ENCODE measurements around the gene UAP1L1. TPM values are rescaled to one million over a fixed set of nuclear protein-coding genes. Genes with fewer than 3 reads are reported as not detected.
"Not testable (repeated sequence)": the region's sequence is repeated elsewhere in the genome, so short reads cannot be mapped to it uniquely, and the experiment has no call there.

UAP1L1 gene
- total RNA-seq, 1 donor = 16.0 TPM

DNA sequence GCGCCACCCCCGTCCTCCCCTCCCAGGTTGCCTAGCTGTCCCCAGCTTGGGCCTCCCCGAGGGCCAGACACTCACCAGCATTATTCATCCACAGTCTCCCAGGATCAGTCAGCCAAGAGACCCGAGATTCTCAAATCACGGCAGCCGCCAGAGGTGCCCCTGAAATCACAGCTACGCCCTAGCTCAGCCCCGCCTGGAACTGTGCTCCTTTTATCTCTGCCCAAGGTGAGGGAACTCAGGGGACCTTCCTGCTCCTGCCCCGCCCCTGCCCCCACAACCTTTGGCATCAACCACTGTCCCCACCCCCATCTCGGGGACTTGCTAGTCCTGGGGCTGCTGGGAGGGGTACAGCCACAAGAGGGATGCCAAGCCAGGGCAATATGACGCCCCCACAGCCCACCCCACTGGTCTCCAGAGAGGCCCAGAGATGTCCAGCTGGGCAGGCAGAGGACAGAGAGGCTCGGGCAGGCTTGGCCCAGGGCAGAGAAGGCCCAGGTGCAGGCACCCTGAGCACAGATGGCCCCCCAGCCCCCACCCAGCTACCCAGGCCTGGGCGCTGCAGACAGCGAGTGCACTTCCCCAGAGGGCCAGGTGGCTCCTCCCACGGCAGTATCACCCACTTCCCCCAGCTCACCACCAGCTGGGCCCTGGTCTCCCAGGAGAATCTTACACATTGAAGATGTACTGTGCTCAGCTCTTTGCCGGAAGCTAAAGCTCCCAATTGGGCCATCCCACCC, 45.2 kb upstream of the UAP1L1 start, which contains the start of gene FUT7:
Gene FUT7 (minus strand): TSS at position 185 of the 737 bp plus-strand sequence. CDS start 97 bp downstream, at position 88.
- no peak for TF ChIP-seq CTCF (IDR thresholded peaks at IDR 0.05; ENCODE audit: insufficient read depth, low read depth, low read length)
- H3K4me3 ChIP-seq (ENCODE audit: low read depth, low read length) = no peak within 1 kb of the TSS
- no peak for DNase-seq (ENCODE audit: low read depth)

- no peak for DNase-seq (ENCODE audit: low read depth)
- TF ChIP-seq CTCF (IDR thresholded peaks at IDR 0.05; ENCODE audit: insufficient read depth, low read depth, low read length) = no peak
- no peak overlapping the region for H3K4me3 ChIP-seq (ENCODE audit: low read depth, low read length)
Observed at GRCh38 chr9:137032858-137033257, 44.5 kb upstream of the UAP1L1 start.

- DNase-seq (ENCODE audit: low read depth); H3K4me3 ChIP-seq (ENCODE audit: low read depth, low read length): not testable (repeated sequence)
Observed at GRCh38 chr9:137033481-137033880, 43.8 kb upstream of the UAP1L1 start.

GRCh38 chr9:137034039-137034708, 43.1 kb upstream of the UAP1L1 start:
- TF ChIP-seq CTCF (IDR thresholded peaks at IDR 0.05; ENCODE audit: insufficient read depth, low read depth, low read length) = no peak
- H3K4me3 ChIP-seq (ENCODE audit: low read depth, low read length) = no peak overlapping the region

GRCh38 chr9:137034709-137035506, 42.4 kb upstream of the UAP1L1 start:
- TF ChIP-seq CTCF (IDR thresholded peaks at IDR 0.05; ENCODE audit: insufficient read depth, low read depth, low read length) = peak; percentile 94
- H3K4me3 ChIP-seq (ENCODE audit: low read depth, low read length) = no peak overlapping the region
- DNase-seq (ENCODE audit: low read depth) = peak; percentile 82

More at GRCh38 chr9:137034039-137034708, 43.1 kb upstream of the UAP1L1 start:
- DNase-seq (ENCODE audit: low read depth) = no peak

- no peak for TF ChIP-seq CTCF (IDR thresholded peaks at IDR 0.05; ENCODE audit: insufficient read depth, low read depth, low read length)
- DNase-seq (ENCODE audit: low read depth) = no peak
- H3K4me3 ChIP-seq (ENCODE audit: low read depth, low read length) = no peak overlapping the region
Observed at GRCh38 chr9:137035507-137035834, 41.8 kb upstream of the UAP1L1 start.

DNA sequence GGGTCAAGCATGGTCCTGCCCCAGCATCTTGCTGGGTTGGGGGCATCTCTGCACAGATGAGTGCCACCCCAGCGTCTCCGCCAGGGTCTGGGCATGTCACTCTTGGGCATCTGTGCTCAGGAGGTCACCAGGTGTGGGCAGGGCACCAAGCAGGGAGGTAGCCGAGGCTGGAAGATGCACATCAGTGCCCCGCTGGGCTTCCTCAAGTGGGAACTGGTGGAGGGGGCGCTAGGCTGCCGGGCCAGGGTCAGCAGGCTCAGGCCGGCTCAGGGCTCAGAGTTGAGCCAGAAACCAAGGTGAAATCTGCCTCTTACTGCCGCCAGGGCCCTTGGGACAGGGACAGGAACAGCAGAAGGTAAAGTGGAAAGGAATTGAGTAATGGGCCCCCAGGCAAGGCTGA, 41.4 kb upstream of the UAP1L1 start:
- no peak for DNase-seq (ENCODE audit: low read depth)
- TF ChIP-seq CTCF (IDR thresholded peaks at IDR 0.05; ENCODE audit: insufficient read depth, low read depth, low read length) = no peak
- no peak overlapping the region for H3K4me3 ChIP-seq (ENCODE audit: low read depth, low read length)
